Mesenchymal stem cell (in vitro differentiated cells and primary cell): ENCODE data around the gene PCK2.
A peak's percentile ranks its signal among the peaks of the same experiment; 100 is the strongest.

Source experiments
- DNase-seq: peaks from one replicate; pipeline ENCODE4 v3.0.0-alpha.2; 2013
- H2AFZ ChIP-seq: one replicate; pipeline ENCODE4 v1.6.1; 2013; ENCODE audit warnings: low read depth, mild to moderate bottlenecking, control low read depth, inconsistent platforms, low read length, moderate library complexity
- H2AK5ac ChIP-seq: 2 replicates; pipeline ENCODE4 v1.6.1; 2013; ENCODE audit warnings: low read length, moderate library complexity, mild to moderate bottlenecking, inconsistent platforms; ENCODE audit not compliant: severe bottlenecking
- H2BK120ac ChIP-seq: one replicate; pipeline ENCODE4 v1.6.1; 2013; ENCODE audit warnings: low read depth, mild to moderate bottlenecking, inconsistent platforms, low read length, moderate library complexity
- H2BK12ac ChIP-seq, 2 experiments: one replicate each; pipeline ENCODE4 v1.6.1; 2013; ENCODE audit warnings: inconsistent platforms in 2 of 2, low read length in 2 of 2, mild to moderate bottlenecking in 2 of 2, moderate library complexity in 2 of 2, control low read depth in 1 of 2
- H2BK15ac ChIP-seq: one replicate; pipeline ENCODE4 v1.6.1; 2013; ENCODE audit warnings: mild to moderate bottlenecking, low read depth, inconsistent platforms; ENCODE audit not compliant: poor library complexity, severe bottlenecking
- H2BK5ac ChIP-seq: 2 replicates; pipeline ENCODE4 v1.6.1; 2013; ENCODE audit warnings: low read depth, mild to moderate bottlenecking, low read length, control low read depth, inconsistent platforms; ENCODE audit not compliant: poor library complexity, severe bottlenecking
- H3K14ac ChIP-seq, 2 experiments: one replicate each; pipeline ENCODE4 v1.6.1; 2013; ENCODE audit warnings: inconsistent platforms in 2 of 2, low read length in 2 of 2, control low read depth in 1 of 2, mild to moderate bottlenecking in 1 of 2, moderate library complexity in 1 of 2
- H3K18ac ChIP-seq, 2 experiments: one replicate each; pipeline ENCODE4 v1.6.1; 2013; ENCODE audit warnings: inconsistent platforms in 2 of 2, low read length in 2 of 2, control low read depth in 1 of 2, low read depth in 1 of 2, mild to moderate bottlenecking in 1 of 2
- H3K23ac ChIP-seq, 2 experiments: one replicate each; pipeline ENCODE4 v1.6.1; 2013; ENCODE audit warnings: inconsistent platforms in 2 of 2, low read length in 2 of 2, mild to moderate bottlenecking in 2 of 2, moderate library complexity in 2 of 2, control low read depth in 1 of 2
- H3K27ac ChIP-seq: 2 replicates; pipeline ENCODE4 v1.5.1; 2013; ENCODE audit warnings: mild to moderate bottlenecking, moderate library complexity, low read length, control low read depth, inconsistent platforms; ENCODE audit not compliant: poor library complexity, severe bottlenecking
- H3K27me3 ChIP-seq, 2 experiments: 2 replicates each; pipeline versions ENCODE4 v1.6.1 to v1.7.0; 2013; ENCODE audit warnings: low read length in 2 of 2, mild to moderate bottlenecking in 2 of 2, moderate library complexity in 2 of 2, control low read depth in 1 of 2, inconsistent platforms in 1 of 2; ENCODE audit not compliant: control insufficient read depth in 1 of 2, insufficient read depth in 1 of 2
- H3K36me3 ChIP-seq, 2 experiments: 2 replicates each; pipeline versions ENCODE4 v1.6.1 to v1.7.0; 2013; ENCODE audit warnings: low read length in 2 of 2, control low read depth in 1 of 2, inconsistent platforms in 1 of 2, low read depth in 1 of 2, mild to moderate bottlenecking in 1 of 2; ENCODE audit not compliant: insufficient read depth in 2 of 2, control insufficient read depth in 1 of 2
- H3K4ac ChIP-seq, 2 experiments: one replicate each; pipeline ENCODE4 v1.6.1; 2013; ENCODE audit warnings: inconsistent platforms in 2 of 2, low read length in 2 of 2, mild to moderate bottlenecking in 2 of 2, moderate library complexity in 2 of 2, control low read depth in 1 of 2, low read depth in 1 of 2
- H3K4me1 ChIP-seq: 2 replicates; pipeline ENCODE4 v1.6.1; 2013; ENCODE audit warnings: low read depth, low read length, control low read depth; ENCODE audit not compliant: control insufficient read depth, insufficient read depth
- H3K4me2 ChIP-seq: 2 replicates; pipeline ENCODE4 v1.6.1; 2013; ENCODE audit warnings: low read length, mild to moderate bottlenecking, inconsistent platforms; ENCODE audit not compliant: poor library complexity, severe bottlenecking
- H3K4me3 ChIP-seq, 2 experiments: 2 replicates each; pipeline versions ENCODE4 v1.5.1 to v1.7.0; 2013; ENCODE audit warnings: low read length in 2 of 2, mild to moderate bottlenecking in 2 of 2, control low read depth in 1 of 2, low read depth in 1 of 2; ENCODE audit not compliant: insufficient read depth in 1 of 2
- H3K79me1 ChIP-seq: replicated peaks from 2 replicates; pipeline ENCODE4 v1.6.1; 2013; ENCODE audit warnings: mild to moderate bottlenecking, control low read depth, low read length, inconsistent platforms; ENCODE audit not compliant: poor library complexity, severe bottlenecking
- H3K9ac ChIP-seq: 2 replicates; pipeline ENCODE4 v1.7.0; 2013; ENCODE audit warnings: mild to moderate bottlenecking, low read length, moderate library complexity
- H3K9me3 ChIP-seq: 2 replicates; pipeline ENCODE4 v1.7.0; 2013; ENCODE audit warnings: mild to moderate bottlenecking, low read length; ENCODE audit not compliant: control insufficient read depth
- H4K8ac ChIP-seq: one replicate; pipeline ENCODE4 v1.6.1; 2013; ENCODE audit warnings: inconsistent platforms, mild to moderate bottlenecking, low read length, moderate library complexity
- H4K91ac ChIP-seq: one replicate; pipeline ENCODE4 v1.6.1; 2013; ENCODE audit warnings: mild to moderate bottlenecking, low read length, inconsistent platforms
- WGBS: methylation state at CpG from one replicate; pipeline ENCODE4 v1.1.7; 2013; ENCODE audit warnings: mixed read lengths; 5-methylcytosine and 5-hydroxymethylcytosine counted together

The PCK2 gene

DNA sequence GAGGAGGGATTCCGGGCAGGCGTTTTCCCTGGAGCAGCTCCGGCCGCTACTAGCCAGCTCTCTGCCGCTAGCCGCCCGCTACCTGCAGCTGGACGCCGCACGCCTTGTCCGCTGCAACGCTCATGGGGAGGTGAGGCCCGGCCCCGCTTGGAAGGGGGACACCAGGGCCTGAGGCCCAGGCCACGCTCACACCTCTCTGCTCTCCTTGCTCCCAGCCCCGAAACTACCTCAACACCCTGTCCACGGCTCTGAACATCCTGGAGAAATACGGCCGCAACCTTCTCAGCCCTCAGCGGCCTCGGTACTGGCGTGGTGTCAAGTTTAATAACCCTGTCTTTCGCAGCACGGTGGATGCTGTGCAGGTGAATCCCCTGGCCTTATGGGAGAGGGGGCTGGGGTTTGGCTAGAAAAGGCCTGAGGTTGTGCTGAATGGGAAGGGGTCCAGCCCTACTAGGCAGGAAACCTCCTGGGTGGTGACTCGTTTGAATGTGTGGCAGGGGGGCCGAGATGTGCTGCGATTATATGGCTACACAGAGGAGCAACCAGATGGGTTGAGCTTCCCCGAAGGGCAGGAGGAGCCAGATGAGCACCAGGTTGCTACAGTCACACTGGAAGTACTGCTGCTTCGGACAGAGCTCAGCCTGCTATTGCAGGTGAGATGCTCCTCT, 53.8 kb downstream of the PCK2 start:
- H3K18ac ChIP-seq = peak overlapping the region; percentile 55 to 77
- H2AFZ ChIP-seq = peak overlapping the region; percentile 42
- peak overlapping the region; percentile 94 for H3K9ac ChIP-seq
- H4K8ac ChIP-seq = peak overlapping the region; percentile 76
- H3K27me3 ChIP-seq = no peaks in the 10 kb centered on the region
- WGBS = 8% methylated on average over 25 of the region's 29 CpGs
- H3K9me3 ChIP-seq = no peaks in the 10 kb centered on the region
- peak overlapping the region; percentile 3 for H3K27ac ChIP-seq
- peaks cover 37% of the 10 kb centered on the region for H3K79me1 ChIP-seq
- H3K4me1 ChIP-seq = peaks cover 17% of the 10 kb centered on the region
- H2BK15ac ChIP-seq = peak overlapping the region; percentile 31
- no peak overlapping the region for H4K91ac ChIP-seq
- H2BK12ac ChIP-seq = peak overlapping the region in 1 of 2 experiments; percentile 55
- H3K23ac ChIP-seq = peak overlapping the region in 1 of 2 experiments; percentile 46
- H2BK120ac ChIP-seq = peak overlapping the region; percentile 67
- H2BK5ac ChIP-seq = no peak overlapping the region
- peaks cover 37 to 60% of the 10 kb centered on the region in 2 experiments for H3K36me3 ChIP-seq
- H3K14ac ChIP-seq = peak overlapping the region in 1 of 2 experiments; percentile 91
- peak overlapping the region; percentile 89 to 96 for H3K4ac ChIP-seq
- H3K4me2 ChIP-seq = peak overlapping the region; percentile 96
- H2AK5ac ChIP-seq = peak overlapping the region; percentile 10
- H3K4me3 ChIP-seq = peak overlapping the region; percentile 92 to 96
- no peak for DNase-seq

DNA sequence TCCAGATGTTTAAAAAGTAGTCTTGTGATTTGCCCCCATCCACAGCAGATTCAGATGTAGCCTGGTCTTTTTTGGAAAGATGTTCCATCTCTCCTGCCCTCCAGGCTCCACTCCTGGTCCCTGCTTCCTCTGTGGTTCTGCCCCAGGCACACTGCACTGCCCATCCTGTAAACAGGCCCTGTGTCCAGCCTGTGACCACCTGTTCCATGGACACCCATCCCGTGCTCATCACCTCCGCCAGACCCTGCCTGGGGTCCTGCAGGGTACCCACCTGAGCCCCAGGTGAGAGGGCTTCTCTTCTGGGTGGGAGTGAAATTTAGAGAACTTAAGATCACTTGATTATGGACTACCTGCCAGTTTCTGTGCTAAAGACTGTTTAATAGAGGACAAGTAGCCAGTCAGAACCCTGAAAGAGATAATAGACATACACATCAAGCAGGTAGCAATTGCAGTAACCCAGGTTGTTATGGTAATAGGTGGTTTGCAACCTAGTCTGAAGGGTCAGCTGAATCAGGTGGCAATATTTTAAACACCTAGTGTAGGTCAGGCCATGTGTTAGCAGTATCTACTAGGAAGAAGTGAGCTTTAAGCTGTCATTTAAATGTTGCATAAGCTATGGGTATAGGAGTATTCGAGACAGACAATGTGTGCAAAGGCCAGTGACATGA, 55.3 kb downstream of the PCK2 start:
- no peaks in the 10 kb centered on the region for H3K27me3 ChIP-seq
- H3K18ac ChIP-seq = no peak overlapping the region
- peaks cover 15% of the 10 kb centered on the region for H3K4me1 ChIP-seq
- H2BK12ac ChIP-seq = no peak overlapping the region
- no peak overlapping the region for H3K4me2 ChIP-seq
- no peak overlapping the region for H3K4me3 ChIP-seq
- H3K9me3 ChIP-seq = no peaks in the 10 kb centered on the region
- DNase-seq = no peak
- H3K9ac ChIP-seq = no peak overlapping the region
- peak overlapping the region in 1 of 2 experiments; percentile 28 for H3K23ac ChIP-seq
- no peak overlapping the region for H2AFZ ChIP-seq
- H4K91ac ChIP-seq = no peak overlapping the region
- H3K36me3 ChIP-seq = peaks cover 31 to 50% of the 10 kb centered on the region in 2 experiments
- WGBS = 94% methylated on average over 3 of the region's 3 CpGs
- H2BK15ac ChIP-seq = no peak overlapping the region
- no peak overlapping the region for H2BK5ac ChIP-seq
- no peak overlapping the region for H3K27ac ChIP-seq
- H4K8ac ChIP-seq = no peak overlapping the region
- H2BK120ac ChIP-seq = no peak overlapping the region
- H2AK5ac ChIP-seq = no peak overlapping the region
- H3K4ac ChIP-seq = no peak overlapping the region
- no peak overlapping the region for H3K14ac ChIP-seq
- peaks cover 28% of the 10 kb centered on the region for H3K79me1 ChIP-seq

DNA sequence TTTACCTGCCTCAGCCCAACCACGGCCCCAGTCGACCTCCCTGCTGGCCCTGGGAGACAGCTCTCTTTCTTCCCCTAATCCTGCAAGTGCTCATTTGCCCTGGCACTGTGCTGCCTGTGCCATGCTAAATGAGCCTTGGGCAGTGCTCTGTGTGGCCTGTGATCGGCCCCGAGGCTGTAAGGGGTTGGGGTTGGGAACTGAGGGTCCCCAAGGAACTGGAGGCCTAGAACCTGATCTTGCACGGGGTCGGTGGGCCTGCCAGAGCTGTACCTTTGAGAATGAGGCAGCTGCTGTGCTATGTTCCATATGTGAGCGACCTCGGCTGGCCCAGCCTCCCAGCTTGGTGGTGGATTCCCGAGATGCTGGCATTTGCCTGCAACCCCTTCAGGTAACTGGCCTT, 56.0 kb downstream of the PCK2 start:
- no peaks in the 10 kb centered on the region for H3K9me3 ChIP-seq
- H3K9ac ChIP-seq = no peak overlapping the region
- no peak overlapping the region for H2BK12ac ChIP-seq
- no peak overlapping the region for H3K4me3 ChIP-seq
- H3K27ac ChIP-seq = no peak overlapping the region
- no peak overlapping the region for H2AK5ac ChIP-seq
- no peak overlapping the region for H3K14ac ChIP-seq
- peaks cover 34 to 50% of the 10 kb centered on the region in 2 experiments for H3K36me3 ChIP-seq
- H3K18ac ChIP-seq = no peak overlapping the region
- no peak overlapping the region for H3K4me2 ChIP-seq
- DNase-seq = no peak
- no peak overlapping the region for H3K4ac ChIP-seq
- WGBS = 99% methylated on average over 9 of the region's 9 CpGs
- H3K79me1 ChIP-seq = peaks cover 30% of the 10 kb centered on the region
- no peak overlapping the region for H2AFZ ChIP-seq
- no peak overlapping the region for H2BK5ac ChIP-seq
- no peak overlapping the region for H4K8ac ChIP-seq
- H2BK15ac ChIP-seq = no peak overlapping the region
- H2BK120ac ChIP-seq = no peak overlapping the region
- H3K27me3 ChIP-seq = no peaks in the 10 kb centered on the region
- peaks cover 15% of the 10 kb centered on the region for H3K4me1 ChIP-seq
- no peak overlapping the region for H3K23ac ChIP-seq
- H4K91ac ChIP-seq = no peak overlapping the region

DNA sequence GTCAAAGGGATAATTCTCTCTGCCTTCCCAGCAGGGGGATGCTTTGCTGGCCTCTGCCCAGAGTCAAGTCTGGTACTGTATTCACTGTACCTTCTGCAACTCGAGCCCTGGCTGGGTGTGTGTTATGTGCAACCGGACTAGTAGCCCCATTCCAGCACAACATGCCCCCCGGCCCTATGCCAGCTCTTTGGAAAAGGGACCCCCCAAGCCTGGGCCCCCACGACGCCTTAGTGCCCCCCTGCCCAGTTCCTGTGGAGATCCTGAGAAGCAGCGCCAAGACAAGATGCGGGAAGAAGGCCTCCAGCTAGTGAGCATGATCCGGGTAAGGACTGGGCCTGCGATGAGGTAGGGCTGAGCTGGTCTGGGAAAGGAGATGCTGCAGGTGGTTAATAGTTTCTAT, 56.5 kb downstream of the PCK2 start:
- H2BK120ac ChIP-seq = no peak overlapping the region
- H2BK12ac ChIP-seq = no peak overlapping the region
- H2BK15ac ChIP-seq = no peak overlapping the region
- no peak overlapping the region for H3K9ac ChIP-seq
- H4K8ac ChIP-seq = no peak overlapping the region
- H3K79me1 ChIP-seq = peaks cover 31% of the 10 kb centered on the region
- H2BK5ac ChIP-seq = no peak overlapping the region
- H2AK5ac ChIP-seq = no peak overlapping the region
- H3K27me3 ChIP-seq = no peaks in the 10 kb centered on the region
- no peak overlapping the region for H3K14ac ChIP-seq
- DNase-seq = no peak
- H3K4ac ChIP-seq = no peak overlapping the region
- no peak overlapping the region for H3K23ac ChIP-seq
- H3K18ac ChIP-seq = no peak overlapping the region
- no peaks in the 10 kb centered on the region for H3K9me3 ChIP-seq
- peaks cover 37 to 55% of the 10 kb centered on the region in 2 experiments for H3K36me3 ChIP-seq
- no peak overlapping the region for H3K4me2 ChIP-seq
- no peak overlapping the region for H3K4me3 ChIP-seq
- H2AFZ ChIP-seq = no peak overlapping the region
- peaks cover 11% of the 10 kb centered on the region for H3K4me1 ChIP-seq
- no peak overlapping the region for H4K91ac ChIP-seq
- WGBS = 94% methylated on average over 9 of the region's 9 CpGs
- no peak overlapping the region for H3K27ac ChIP-seq
